WI38 (cell line): ENCODE results near the gene GNPTG.

Source experiments
- H3K4me3 ChIP-seq: 2 replicates; pipeline ENCODE4 v1.5.1; 2011; ENCODE audit warnings: low read depth, mild to moderate bottlenecking, control low read depth, low read length
- CTCF ChIP-seq: IDR thresholded peaks from 2 replicates; pipeline ENCODE4 v1.5.1; 2012; ENCODE audit warnings: low read depth, mild to moderate bottlenecking, control low read depth, low read length

Gene GNPTG

GRCh38 chr16:1377406-1378010 lies 25.8 kb downstream of the GNPTG start:
- no peak for TF ChIP-seq CTCF
- H3K4me3 ChIP-seq: no peak overlapping the region

- TF ChIP-seq CTCF: no peak
- H3K4me3 ChIP-seq: peak overlapping the region; percentile 65
Observed at GRCh38 chr16:1378087-1378803, 26.5 kb downstream of the GNPTG start.

GRCh38 chr16:1378804-1379303 lies 27.1 kb downstream of the GNPTG start:
- H3K4me3 ChIP-seq: peak overlapping the region; percentile 65
- no peak for TF ChIP-seq CTCF

- peak overlapping the region; percentile 65 for H3K4me3 ChIP-seq
- TF ChIP-seq CTCF: no peak
Observed at GRCh38 chr16:1379304-1380076, 27.8 kb downstream of the GNPTG start.

GRCh38 chr16:1380195-1380594 lies 28.5 kb downstream of the GNPTG start:
- H3K4me3 ChIP-seq: no peak overlapping the region
- TF ChIP-seq CTCF: no peak

- no peak overlapping the region for H3K4me3 ChIP-seq
- no peak for TF ChIP-seq CTCF
Observed at GRCh38 chr16:1381612-1382406, 30.1 kb downstream of the GNPTG start.
